ENCODE measurements around the gene HS6ST3.

HS6ST3 gene

DNA sequence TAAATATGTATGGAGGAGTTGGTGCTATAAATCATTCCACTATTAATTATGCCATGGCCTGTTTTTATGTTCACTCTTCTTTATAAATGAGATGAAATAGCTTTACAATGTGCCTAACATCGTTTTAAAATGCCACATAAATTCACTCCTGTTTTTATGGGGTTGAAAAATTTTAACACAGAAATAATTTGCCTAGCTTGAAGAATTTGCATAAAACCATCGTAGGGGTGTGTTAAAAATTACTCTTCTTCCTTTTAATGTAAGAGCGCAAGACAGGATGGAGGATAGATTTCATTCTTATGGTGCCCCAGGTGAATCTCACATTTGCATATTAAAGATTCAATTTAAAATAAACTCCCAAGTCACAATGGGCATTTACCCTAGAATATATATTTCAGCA, 456.6 kb downstream of the HS6ST3 start:
- Mint-ChIP-seq H3K4me1 (ENCODE audit: low read depth) (no peaks in the 10 kb centered on the region), H3K4me3 (no peak overlapping the region), H3K27ac (no peak overlapping the region), H3K36me3 (ENCODE audit: low read depth) (no peaks in the 10 kb centered on the region), H3K9me3 (peaks cover 23% of the 10 kb centered on the region), H3K27me3 (no peaks in the 10 kb centered on the region)
- intact Hi-C loops (cut with micrococcal nuclease), result no loop called here

DNA sequence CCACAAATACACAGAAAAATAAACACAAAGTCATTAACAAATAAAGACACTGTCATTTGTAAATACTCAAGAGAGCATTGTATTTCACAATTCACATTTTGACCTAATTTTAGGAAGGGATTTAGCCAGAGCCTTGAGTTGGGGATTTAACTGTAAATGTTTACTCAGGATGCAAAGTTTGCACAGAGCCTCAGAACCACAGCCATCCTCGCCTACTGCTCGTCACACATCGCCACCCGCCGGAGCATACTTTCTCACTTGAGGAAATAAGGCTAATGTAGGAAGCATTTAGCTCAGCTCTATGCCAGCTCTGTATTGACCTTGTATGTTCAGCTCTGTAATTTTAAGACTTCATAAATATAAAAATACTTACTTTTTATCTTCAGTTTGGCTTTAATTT, 461.6 kb downstream of the HS6ST3 start:
- Mint-ChIP-seq H3K4me3 (no peak overlapping the region), H3K27me3 (no peaks in the 10 kb centered on the region), H3K36me3 (ENCODE audit: low read depth) (no peaks in the 10 kb centered on the region), H3K4me1 (ENCODE audit: low read depth) (no peaks in the 10 kb centered on the region), H3K27ac (no peak overlapping the region), H3K9me3 (peaks cover 46% of the 10 kb centered on the region)
- intact Hi-C loops (cut with micrococcal nuclease), result no loop called here

DNA sequence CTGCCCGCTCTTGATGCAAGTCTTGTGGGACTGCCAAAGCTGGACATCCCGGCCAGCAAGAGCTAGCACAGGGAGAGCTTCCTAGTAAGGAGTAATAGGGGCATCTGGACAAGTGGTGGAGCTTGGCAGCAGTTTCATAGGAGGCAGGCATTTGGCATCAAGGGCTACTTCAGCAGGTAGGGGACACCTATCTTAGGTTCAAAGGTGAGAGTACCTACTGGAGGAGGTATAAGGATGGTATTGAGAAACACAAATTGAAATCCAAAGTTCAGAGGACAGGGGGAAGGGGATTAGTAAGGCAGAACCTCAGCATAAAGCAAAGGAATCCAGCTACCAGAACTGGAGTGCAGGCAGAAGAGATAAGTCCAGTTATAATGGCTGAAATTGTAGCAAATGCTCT, 462.7 kb downstream of the HS6ST3 start:
- H3K27me3 Mint-ChIP-seq, result no peaks in the 10 kb centered on the region
- peaks cover 46% of the 10 kb centered on the region for H3K9me3 Mint-ChIP-seq
- H3K4me3 Mint-ChIP-seq, result no peak overlapping the region
- no peaks in the 10 kb centered on the region for H3K36me3 Mint-ChIP-seq (ENCODE audit: low read depth)
- no peaks in the 10 kb centered on the region for H3K4me1 Mint-ChIP-seq (ENCODE audit: low read depth)
- intact Hi-C loops (cut with micrococcal nuclease), result no loop called here
- no peak overlapping the region for H3K27ac Mint-ChIP-seq

DNA sequence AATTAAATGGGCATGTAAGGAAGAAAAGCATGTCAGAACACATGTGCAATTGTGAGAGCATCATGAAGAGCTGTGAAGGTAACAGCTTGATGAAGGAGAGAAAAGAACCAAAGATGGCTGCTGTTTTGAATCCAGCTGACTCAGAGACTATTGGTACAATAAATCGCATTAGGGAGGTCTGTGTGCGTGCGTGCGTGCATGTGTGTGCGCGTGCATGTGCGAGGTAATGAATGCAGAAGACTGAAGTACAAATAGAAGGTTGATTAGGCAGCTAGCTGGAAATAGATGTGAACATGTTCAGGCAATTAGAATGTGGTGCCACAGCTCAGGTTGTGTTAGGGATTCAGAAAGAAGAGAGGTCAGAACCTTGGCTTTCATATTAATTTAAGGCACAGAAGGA, 463.9 kb downstream of the HS6ST3 start:
- no peaks in the 10 kb centered on the region for H3K27me3 Mint-ChIP-seq
- H3K9me3 Mint-ChIP-seq, result peaks cover 35% of the 10 kb centered on the region
- H3K36me3 Mint-ChIP-seq (ENCODE audit: low read depth), result no peaks in the 10 kb centered on the region
- intact Hi-C loops (cut with micrococcal nuclease), result no loop called here
- H3K4me3 Mint-ChIP-seq, result no peak overlapping the region
- no peak overlapping the region for H3K27ac Mint-ChIP-seq
- H3K4me1 Mint-ChIP-seq (ENCODE audit: low read depth), result no peaks in the 10 kb centered on the region

DNA sequence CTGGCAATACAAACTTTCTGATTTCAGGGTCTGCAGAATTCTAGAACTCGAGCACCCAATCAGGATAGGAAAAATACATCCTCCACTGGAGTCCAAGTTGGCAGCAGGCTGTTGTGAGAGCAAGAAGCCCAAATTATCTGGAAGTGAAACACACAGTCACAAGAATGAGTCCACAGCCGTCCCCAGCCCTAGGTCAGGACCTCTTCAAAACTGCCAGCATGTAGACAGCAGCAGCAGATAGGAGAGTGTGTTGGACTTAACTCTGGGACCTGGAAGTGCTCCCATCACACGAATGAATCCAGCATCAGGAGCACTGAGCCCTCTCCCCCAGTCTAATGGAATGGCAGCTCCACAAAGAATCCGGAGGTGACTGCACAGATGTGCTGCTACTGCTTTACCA, 483.7 kb downstream of the HS6ST3 start:
- H3K27me3 Mint-ChIP-seq, result no peaks in the 10 kb centered on the region
- no peak overlapping the region for H3K4me3 Mint-ChIP-seq
- H3K36me3 Mint-ChIP-seq (ENCODE audit: low read depth), result no peaks in the 10 kb centered on the region
- H3K4me1 Mint-ChIP-seq (ENCODE audit: low read depth), result no peaks in the 10 kb centered on the region
- intact Hi-C loops (cut with micrococcal nuclease), result no loop called here
- no peak overlapping the region for H3K27ac Mint-ChIP-seq
- H3K9me3 Mint-ChIP-seq, result peaks cover 33% of the 10 kb centered on the region

DNA sequence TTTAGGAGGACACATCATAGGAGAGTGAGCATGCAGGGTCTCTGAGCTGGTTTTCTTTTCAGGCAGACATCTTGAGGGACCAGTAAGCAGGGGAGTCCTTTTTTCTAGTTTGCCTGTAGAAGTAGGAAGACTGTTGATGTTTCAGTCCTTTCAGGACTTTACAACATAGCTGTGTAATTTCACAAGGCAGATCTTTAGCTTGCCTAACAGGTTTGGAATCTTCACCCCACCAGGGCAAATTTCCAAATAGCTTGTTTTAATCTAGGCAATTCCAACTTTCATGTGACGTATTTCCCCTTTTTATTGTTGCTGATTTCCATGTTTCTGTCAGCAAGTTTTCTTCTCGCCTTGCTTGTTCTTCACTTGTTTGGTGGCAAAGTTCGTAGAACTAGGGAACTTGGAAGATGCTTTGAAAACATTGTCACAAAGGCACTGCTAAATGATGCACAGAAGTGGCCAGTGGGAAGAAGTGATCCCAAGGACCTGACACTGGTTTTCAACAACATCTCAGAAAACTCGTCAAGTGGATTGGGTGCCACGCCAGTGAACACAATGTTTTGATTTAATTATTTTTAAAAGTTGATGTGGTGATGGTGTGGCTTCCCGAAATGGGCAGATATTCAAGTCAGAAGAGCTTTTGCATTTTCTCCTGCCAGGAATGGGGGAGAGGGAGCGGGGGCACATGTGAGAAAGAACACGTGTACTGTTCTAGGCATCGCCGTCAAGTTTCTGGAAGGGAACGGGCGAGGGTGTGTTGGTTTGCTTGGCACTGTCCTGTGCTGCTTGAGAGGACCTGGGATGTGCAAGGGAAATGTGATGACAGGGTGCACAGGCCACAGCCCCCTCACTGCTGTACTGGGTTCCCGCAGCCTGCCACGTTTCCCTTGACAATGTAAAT, 485.8 kb downstream of the HS6ST3 start:
- H3K27ac Mint-ChIP-seq, result no peak overlapping the region
- H3K4me1 Mint-ChIP-seq (ENCODE audit: low read depth), result no peaks in the 10 kb centered on the region
- H3K4me3 Mint-ChIP-seq, result no peak overlapping the region
- intact Hi-C loops (cut with micrococcal nuclease), result no loop called here
- H3K9me3 Mint-ChIP-seq, result peaks cover 28% of the 10 kb centered on the region
- no peaks in the 10 kb centered on the region for H3K36me3 Mint-ChIP-seq (ENCODE audit: low read depth)
- H3K27me3 Mint-ChIP-seq, result no peaks in the 10 kb centered on the region

DNA sequence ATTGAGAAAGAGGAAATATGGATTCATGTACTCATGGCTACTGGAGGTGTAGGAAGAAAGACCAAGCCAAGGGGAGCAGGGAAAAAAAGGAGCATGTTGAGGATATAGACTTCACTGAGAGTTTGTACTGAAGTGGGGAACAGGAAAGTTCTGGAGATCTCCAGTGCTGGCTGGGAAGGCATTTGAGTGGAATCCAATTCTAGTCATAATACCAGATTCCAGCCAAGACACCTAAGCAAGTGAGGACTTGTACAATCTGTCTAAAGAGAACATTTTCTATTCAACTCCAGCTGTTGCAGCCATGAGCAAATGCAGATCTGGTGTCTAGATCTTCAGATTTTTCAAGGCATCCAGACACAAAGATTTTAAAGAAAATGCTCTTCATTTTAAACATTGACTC, 491.8 kb downstream of the HS6ST3 start:
- H3K36me3 Mint-ChIP-seq (ENCODE audit: low read depth), result no peaks in the 10 kb centered on the region
- H3K4me1 Mint-ChIP-seq (ENCODE audit: low read depth), result no peaks in the 10 kb centered on the region
- intact Hi-C loops (cut with micrococcal nuclease), result no loop called here
- H3K27ac Mint-ChIP-seq, result no peak overlapping the region
- H3K4me3 Mint-ChIP-seq, result no peak overlapping the region
- H3K9me3 Mint-ChIP-seq, result peaks cover 32% of the 10 kb centered on the region
- H3K27me3 Mint-ChIP-seq, result no peaks in the 10 kb centered on the region

DNA sequence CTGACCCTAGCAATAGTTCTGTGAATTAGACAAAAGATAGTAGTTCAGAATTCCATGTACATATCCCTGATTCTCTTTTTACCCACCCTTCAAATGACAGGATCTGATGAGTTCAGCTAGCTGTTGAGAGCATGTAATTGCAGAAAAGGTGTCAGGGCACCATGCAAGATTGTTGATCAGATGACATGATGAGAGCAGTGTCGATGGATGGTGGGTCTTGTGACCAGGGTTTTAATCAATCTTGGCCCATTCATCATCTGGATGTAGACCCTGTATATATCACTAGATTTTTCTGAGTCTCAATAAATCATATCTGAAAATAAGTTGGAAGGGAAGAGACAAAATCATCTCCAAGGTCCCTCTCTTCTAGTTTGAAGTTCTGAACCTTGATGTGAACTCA, 525.3 kb downstream of the HS6ST3 start:
- Mint-ChIP-seq H3K27ac (no peak overlapping the region), H3K9me3 (peaks cover 20% of the 10 kb centered on the region), H3K27me3 (no peaks in the 10 kb centered on the region), H3K4me3 (no peak overlapping the region), H3K36me3 (ENCODE audit: low read depth) (no peaks in the 10 kb centered on the region), H3K4me1 (ENCODE audit: low read depth) (no peaks in the 10 kb centered on the region)
- intact Hi-C loops (cut with micrococcal nuclease), result no loop called here

DNA sequence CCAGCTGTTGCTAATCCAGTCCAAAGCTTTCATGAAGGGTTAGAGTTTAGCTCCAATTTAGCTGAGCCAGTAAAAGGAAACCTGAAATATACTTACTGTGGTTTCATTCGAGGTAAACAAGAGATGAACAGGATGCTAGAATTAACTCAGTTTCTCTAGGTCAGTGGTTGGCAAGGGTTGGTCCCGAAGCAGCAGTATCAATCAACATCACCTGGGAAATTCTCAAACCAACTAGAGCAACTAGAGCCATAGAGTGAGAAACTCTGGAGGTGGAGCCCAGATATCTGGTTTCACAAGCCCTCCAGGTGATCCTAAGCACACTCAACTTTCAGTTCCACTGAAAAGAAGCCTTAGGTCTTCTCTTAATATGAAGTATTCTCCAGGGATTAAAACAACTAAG, 527.6 kb downstream of the HS6ST3 start:
- H3K4me1 Mint-ChIP-seq (ENCODE audit: low read depth), result no peaks in the 10 kb centered on the region
- no peak overlapping the region for H3K27ac Mint-ChIP-seq
- H3K9me3 Mint-ChIP-seq, result peaks cover 17% of the 10 kb centered on the region
- no peaks in the 10 kb centered on the region for H3K36me3 Mint-ChIP-seq (ENCODE audit: low read depth)
- intact Hi-C loops (cut with micrococcal nuclease), result no loop called here
- H3K27me3 Mint-ChIP-seq, result no peaks in the 10 kb centered on the region
- H3K4me3 Mint-ChIP-seq, result no peak overlapping the region

DNA sequence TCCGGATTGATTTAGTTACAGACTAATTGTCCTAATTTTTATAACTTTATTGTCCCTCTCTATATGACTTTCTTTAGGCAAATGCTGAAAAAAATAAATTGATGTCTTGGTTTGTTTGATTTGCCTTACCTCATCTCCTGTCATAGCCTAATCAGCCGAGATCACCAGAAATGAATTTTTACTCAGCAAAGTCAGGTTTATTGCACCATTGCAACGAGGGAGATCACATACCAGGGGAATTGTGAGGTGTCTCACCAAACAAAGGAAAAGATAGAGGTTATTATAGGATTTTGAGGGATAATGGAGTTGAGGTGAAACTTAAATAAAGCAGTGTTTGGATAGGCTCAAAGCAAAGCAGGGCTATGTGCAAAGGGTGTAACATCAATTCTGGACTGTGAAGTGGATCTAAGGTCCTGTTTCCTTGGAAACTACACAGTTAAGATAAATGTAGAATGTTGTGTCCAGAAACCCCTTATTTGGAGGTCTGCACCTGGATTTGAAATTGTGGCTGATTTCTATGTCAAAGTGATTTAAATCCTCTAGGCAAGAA, 531.8 kb downstream of the HS6ST3 start:
- peaks cover 10% of the 10 kb centered on the region for H3K9me3 Mint-ChIP-seq
- no peaks in the 10 kb centered on the region for H3K27me3 Mint-ChIP-seq
- H3K27ac Mint-ChIP-seq, result no peak overlapping the region
- intact Hi-C loops (cut with micrococcal nuclease), result no loop called here
- H3K36me3 Mint-ChIP-seq (ENCODE audit: low read depth), result no peaks in the 10 kb centered on the region
- H3K4me1 Mint-ChIP-seq (ENCODE audit: low read depth), result no peaks in the 10 kb centered on the region
- H3K4me3 Mint-ChIP-seq, result no peak overlapping the region

DNA sequence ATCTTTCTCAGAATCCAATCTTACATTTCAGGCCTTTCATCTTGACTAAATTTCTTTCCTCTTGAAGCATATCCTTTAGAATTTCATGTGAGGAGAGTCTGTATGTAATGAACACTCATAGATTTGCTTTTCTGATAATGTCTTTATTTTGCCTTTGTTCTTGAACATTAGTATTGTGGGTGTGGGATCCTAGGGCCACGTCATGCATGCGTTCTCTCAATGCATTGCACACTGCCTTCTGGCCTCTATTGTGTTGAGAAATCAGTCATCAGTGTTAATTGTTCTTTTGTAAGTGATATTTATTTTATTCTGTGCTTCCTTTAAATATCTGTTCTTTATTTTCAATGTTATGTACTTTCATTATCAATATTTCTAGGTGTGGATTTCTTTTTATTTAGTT, 539.4 kb downstream of the HS6ST3 start:
- Mint-ChIP-seq H3K9me3 (peaks cover 29% of the 10 kb centered on the region), H3K36me3 (ENCODE audit: low read depth) (no peaks in the 10 kb centered on the region), H3K27me3 (no peaks in the 10 kb centered on the region), H3K4me1 (ENCODE audit: low read depth) (no peaks in the 10 kb centered on the region), H3K4me3 (no peak overlapping the region), H3K27ac (no peak overlapping the region)
- intact Hi-C loops (cut with micrococcal nuclease), result no loop called here

DNA sequence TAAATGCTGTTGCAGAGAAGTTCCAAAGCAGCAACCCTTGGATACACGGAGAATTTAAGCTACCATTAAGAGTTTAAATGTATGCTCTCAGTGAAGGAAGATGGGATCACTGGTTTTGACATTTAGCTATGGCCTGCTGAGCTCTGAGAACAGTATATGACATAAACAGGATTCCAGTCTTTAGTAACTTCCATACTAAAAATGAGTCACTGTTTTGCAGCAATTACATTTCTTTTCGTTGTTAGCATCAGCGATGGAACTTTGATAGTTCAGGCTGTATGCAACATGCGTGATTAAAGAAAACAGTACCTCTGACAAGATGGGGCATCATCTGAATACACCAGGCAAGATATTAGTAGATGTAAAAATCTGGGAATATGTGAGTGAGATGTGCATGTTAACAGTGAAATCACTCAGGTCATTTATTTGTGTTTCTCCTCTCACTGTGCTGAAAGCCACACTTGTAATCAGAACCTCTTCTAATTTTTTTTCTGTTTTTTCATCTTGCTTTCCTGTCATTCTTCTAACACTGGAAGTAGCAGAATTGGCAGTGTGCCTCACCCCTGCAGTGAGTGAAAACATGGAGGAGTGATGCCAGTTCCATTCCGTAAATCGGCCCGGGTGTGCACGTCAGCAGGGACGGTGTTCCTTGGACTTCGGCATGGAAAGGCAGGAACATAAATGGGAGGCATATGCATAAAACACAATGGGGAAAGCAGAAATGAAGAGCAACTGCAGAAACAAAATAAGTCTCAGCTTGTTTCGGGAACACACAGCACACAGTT, 542.8 kb downstream of the HS6ST3 start:
- Mint-ChIP-seq H3K36me3 (ENCODE audit: low read depth) (no peaks in the 10 kb centered on the region), H3K27me3 (no peaks in the 10 kb centered on the region), H3K4me1 (ENCODE audit: low read depth) (no peaks in the 10 kb centered on the region), H3K9me3 (peaks cover 51% of the 10 kb centered on the region), H3K4me3 (no peak overlapping the region), H3K27ac (no peak overlapping the region)
- intact Hi-C loops (cut with micrococcal nuclease), result no loop called here

DNA sequence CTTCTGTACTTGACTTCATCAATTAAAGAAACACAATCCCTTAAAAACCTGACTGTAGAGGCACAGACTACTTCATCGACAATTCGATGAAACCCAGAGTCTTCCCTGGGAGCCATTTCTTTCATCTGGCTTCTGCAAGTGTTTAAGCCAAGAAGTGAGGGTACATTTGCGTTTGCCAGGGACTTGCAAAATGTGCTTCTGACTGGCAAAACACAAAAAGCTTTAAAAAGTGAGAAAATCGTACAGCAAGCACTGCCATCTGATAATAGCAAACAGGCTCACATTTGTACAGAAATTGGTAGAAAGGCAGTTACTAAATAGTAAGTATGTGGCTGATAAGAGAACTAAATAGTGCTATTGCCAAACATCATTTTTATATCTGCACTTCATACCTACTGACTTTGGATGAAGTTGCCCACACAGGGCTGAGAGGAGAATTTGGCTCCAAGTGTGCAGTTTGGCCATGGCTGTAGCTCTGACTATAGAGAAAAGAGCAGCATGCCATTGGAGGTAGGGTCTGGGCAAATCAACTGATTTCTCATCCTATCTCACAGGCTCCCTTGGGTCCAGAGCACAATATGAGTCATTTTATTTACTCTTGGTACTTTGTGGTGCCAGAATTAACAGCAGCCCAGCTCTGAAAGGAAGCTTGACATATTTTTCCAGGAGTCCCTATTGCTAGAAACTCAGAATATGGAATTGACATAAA, 546.2 kb downstream of the HS6ST3 start:
- Mint-ChIP-seq H3K36me3 (ENCODE audit: low read depth) (no peaks in the 10 kb centered on the region), H3K27me3 (no peaks in the 10 kb centered on the region), H3K4me3 (no peak overlapping the region), H3K4me1 (ENCODE audit: low read depth) (no peaks in the 10 kb centered on the region), H3K27ac (no peak overlapping the region), H3K9me3 (peaks cover 33% of the 10 kb centered on the region)
- intact Hi-C loops (cut with micrococcal nuclease), result no loop called here

DNA sequence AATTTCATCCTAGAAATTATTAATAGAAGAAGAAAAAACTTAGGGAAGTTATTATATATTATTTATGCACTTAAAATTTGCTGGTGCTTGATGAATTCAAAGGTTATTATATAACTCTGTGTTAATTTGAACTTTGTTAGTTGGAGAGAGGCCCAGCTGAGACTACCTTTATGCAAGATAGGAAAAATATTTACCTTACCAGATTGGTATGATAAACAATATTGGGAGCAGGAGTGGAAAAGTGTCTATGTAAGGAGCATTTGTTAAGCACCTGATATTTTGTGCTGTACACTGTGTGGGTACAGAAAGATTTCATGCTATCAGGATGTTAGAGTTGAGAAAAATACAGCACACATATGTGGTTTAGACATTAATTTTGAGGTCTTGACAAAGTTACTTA, 547.1 kb downstream of the HS6ST3 start:
- Mint-ChIP-seq H3K4me1 (ENCODE audit: low read depth) (no peaks in the 10 kb centered on the region), H3K27ac (no peak overlapping the region), H3K27me3 (no peaks in the 10 kb centered on the region), H3K36me3 (ENCODE audit: low read depth) (no peaks in the 10 kb centered on the region), H3K9me3 (peaks cover 35% of the 10 kb centered on the region), H3K4me3 (no peak overlapping the region)
- intact Hi-C loops (cut with micrococcal nuclease), result no loop called here
